Skeletal muscle satellite cell (primary cell): ENCODE results near the gene EFNA5.

Source experiments
- H3K27me3 ChIP-seq: 2 replicates; pipeline ENCODE4 v1.7.0; 2013; ENCODE audit warnings: low read length; ENCODE audit not compliant: control insufficient read depth, insufficient read depth
- H3K36me3 ChIP-seq: 2 replicates; pipeline ENCODE4 v1.7.0; 2013; ENCODE audit warnings: mild to moderate bottlenecking, control low read depth, low read length; ENCODE audit not compliant: insufficient read depth
- H3K4me1 ChIP-seq: 2 replicates; pipeline ENCODE4 v1.7.0; 2013; ENCODE audit warnings: low read length; ENCODE audit not compliant: control insufficient read depth, insufficient read depth
- H3K4me2 ChIP-seq: 2 replicates; pipeline ENCODE4 v1.7.0; 2013; ENCODE audit warnings: mild to moderate bottlenecking, low read length
- H3K4me3 ChIP-seq: 2 replicates; pipeline ENCODE4 v1.7.0; 2013; ENCODE audit warnings: low read length
- H3K9ac ChIP-seq: 2 replicates; pipeline ENCODE4 v1.7.0; 2013; ENCODE audit warnings: mild to moderate bottlenecking, low read depth, low read length, moderate library complexity
- H3K9me3 ChIP-seq: replicated peaks from 2 replicates; pipeline ENCODE4 v1.7.0; 2013; ENCODE audit warnings: mild to moderate bottlenecking, control low read depth, low read length

EFNA5 gene

DNA sequence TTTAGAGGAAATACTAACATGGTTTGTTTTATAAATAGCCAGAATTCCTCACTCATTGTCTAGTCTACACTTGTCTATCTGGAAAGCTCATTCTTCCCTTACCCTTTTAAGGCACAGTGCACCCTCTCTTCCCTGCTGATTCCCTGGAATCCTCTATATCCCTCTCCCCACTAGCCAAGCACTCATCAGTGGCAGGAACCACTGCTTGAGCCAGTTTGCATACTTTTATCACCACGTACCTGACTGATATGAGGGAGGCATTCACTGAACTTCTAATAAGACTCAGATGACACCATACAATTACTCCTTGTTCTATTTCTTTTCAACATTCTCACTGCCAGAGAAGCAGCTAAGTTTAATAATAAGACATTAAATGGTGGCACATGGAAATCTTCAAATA is 134.9 kb downstream of the EFNA5 start:
- Histone ChIP-seq H3K4me3 (no peak overlapping the region), H3K4me2 (no peak overlapping the region), H3K4me1 (peaks cover 6% of the 10 kb centered on the region), H3K36me3 (no peaks in the 10 kb centered on the region), H3K9ac (no peak overlapping the region), H3K9me3 (no peaks in the 10 kb centered on the region), H3K27me3 (no peaks in the 10 kb centered on the region)

DNA sequence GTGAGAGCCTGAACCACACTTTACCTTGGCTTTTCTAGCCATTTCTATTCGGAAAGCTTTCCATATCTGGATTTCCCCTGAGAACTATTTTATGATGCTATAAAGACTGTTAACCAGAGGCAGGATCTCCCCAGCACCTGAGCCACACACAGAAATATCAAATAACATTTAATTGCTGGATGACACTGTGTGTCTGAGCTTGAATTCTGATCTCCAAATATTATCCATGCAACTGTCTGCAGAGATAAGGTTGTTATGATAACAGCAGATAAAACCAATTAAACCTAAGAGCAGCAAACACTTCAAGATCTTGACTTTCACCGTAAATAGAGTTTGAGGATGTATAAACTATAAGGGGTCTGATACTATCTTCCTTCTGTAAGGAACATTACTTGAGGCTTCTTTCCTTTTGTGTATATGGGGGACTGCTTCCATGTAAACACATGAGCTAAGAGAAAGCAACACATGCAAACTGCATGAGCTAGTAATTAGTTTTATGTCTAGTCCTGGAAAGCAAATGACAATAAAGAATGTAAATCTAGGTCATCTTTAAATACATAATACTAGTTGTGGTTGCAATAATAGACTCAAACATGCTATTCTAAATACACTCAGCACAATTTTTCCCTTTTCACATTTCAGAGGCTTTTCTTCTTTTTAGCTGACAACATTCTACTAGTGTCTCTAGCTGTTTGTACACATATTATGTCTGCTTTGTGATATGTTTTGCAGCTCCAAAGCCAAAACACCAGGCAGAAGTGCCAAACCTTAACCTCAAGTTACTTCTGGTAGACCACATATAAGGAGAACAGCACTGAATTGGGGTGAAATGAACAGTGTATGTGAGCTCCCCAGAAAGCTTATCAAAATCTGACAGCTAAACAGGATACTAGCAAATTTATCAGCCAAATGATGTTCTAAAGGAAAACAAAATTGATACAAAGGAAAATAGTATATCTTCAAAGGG is 136.5 kb downstream of the EFNA5 start:
- Histone ChIP-seq H3K9ac (no peak overlapping the region), H3K4me2 (no peak overlapping the region)

DNA sequence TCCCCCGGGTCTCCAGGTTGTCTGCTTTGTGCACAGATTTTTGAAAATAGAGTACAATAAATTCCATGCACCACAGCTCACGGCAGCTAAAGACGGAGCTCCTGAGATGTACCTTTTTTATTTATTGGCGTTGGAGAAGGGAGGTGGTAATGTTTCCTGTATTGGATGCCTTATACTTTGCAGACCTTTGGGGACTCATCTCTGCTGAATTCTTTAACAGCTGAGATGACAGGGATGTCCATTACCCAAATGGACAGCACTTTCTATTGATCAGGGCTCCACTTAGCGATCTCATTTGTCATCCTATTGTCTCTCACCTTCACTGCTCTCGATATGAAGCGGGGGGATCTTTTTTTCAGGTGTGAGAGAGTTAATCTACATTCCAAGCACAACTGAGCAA is 137.8 kb downstream of the EFNA5 start:
- Histone ChIP-seq H3K9me3 (no peaks in the 10 kb centered on the region), H3K36me3 (no peaks in the 10 kb centered on the region), H3K9ac (no peak overlapping the region), H3K27me3 (no peaks in the 10 kb centered on the region), H3K4me3 (no peak overlapping the region), H3K4me2 (no peak overlapping the region), H3K4me1 (no peaks in the 10 kb centered on the region)

More for the DNA sequence above, 136.5 kb downstream of the EFNA5 start:
- H3K4me3 ChIP-seq, result no peak overlapping the region
- H3K9me3 ChIP-seq, result no peaks in the 10 kb centered on the region
- no peaks in the 10 kb centered on the region for H3K27me3 ChIP-seq
- no peaks in the 10 kb centered on the region for H3K36me3 ChIP-seq
- H3K4me1 ChIP-seq, result peaks cover 6% of the 10 kb centered on the region

DNA sequence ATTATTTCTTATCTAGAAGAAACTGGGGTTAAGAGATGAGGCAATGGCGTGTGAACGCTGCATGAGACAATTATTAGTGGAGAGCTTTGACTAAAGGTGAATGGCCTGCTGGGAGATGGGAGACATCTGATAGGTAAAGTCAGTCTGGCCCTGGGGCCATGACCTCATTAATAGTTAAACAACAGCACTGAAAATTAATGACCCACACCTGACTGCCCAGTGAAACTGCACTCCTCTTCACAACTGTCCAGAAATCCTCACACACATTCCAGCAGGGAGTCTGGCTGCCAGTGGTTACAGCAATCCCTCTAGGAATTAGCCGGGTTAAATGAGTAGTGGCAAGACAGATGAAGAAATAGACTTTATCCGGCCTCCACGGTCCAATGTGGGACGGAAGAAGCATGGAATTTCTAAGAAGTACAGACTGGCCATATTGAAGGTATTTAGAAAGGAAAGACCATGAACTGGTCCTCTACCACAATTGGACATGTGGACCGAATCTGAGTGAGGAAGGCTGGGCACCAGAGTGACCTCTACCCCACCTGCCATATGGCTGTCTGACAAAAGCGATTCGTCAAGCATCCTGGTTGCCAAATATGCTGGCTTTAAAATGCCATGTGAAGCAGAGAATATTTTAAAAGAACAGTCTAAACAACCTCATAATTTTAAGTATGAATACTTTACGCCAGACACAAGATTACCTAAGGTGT is 138.4 kb downstream of the EFNA5 start:
- H3K4me3 ChIP-seq, result no peak overlapping the region
- H3K4me1 ChIP-seq, result no peaks in the 10 kb centered on the region
- no peak overlapping the region for H3K4me2 ChIP-seq
- no peaks in the 10 kb centered on the region for H3K36me3 ChIP-seq
- H3K9ac ChIP-seq, result no peak overlapping the region
- no peaks in the 10 kb centered on the region for H3K27me3 ChIP-seq
- H3K9me3 ChIP-seq, result no peaks in the 10 kb centered on the region

DNA sequence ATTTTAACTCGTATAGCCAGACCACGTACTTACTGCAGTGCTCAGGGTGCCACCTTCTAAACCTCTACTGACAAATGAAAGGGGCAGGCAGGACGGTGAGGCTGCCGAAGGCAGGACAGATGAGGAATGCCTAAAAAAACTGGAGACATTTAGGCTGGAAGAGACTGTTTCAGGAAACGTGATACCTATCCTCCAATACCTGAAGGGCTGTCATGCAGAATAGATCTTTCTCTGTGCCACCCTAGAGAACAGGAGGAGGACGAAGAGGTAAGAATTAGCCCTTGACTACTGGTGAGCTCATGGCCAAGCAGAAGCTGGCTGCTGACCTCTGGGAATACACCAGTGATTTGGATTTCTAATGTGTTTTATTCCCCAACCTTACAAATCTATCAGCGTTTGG is 139.4 kb downstream of the EFNA5 start:
- H3K27me3 ChIP-seq, result no peaks in the 10 kb centered on the region
- no peak overlapping the region for H3K4me2 ChIP-seq
- no peak overlapping the region for H3K9ac ChIP-seq

DNA sequence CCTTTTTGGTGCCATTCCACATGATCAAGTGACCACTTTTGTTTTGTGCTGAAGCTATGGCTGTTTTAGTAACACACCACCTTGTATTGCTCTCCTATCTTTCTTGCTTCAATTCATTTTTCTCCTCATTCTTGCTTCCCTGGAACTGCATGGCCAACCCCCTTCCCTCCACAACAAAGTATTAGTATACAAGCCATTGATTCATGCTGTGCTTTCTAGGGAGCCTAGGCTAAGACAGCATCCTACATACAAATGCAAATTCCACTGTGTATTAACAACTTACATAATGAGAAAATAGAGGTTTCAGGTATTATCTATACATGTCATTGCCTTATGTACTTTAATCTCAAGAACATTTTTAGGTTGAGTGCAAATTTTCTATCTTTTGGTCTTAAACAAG is 141.1 kb downstream of the EFNA5 start:
- no peaks in the 10 kb centered on the region for H3K36me3 ChIP-seq
- peaks cover 11% of the 10 kb centered on the region for H3K4me1 ChIP-seq
- no peak overlapping the region for H3K4me2 ChIP-seq
- no peak overlapping the region for H3K9ac ChIP-seq
- H3K27me3 ChIP-seq, result no peaks in the 10 kb centered on the region
- no peak overlapping the region for H3K4me3 ChIP-seq
- no peaks in the 10 kb centered on the region for H3K9me3 ChIP-seq

More for the DNA sequence above, 139.4 kb downstream of the EFNA5 start:
- Histone ChIP-seq H3K36me3 (no peaks in the 10 kb centered on the region), H3K4me3 (no peak overlapping the region), H3K9me3 (no peaks in the 10 kb centered on the region), H3K4me1 (peaks cover 8% of the 10 kb centered on the region)

DNA sequence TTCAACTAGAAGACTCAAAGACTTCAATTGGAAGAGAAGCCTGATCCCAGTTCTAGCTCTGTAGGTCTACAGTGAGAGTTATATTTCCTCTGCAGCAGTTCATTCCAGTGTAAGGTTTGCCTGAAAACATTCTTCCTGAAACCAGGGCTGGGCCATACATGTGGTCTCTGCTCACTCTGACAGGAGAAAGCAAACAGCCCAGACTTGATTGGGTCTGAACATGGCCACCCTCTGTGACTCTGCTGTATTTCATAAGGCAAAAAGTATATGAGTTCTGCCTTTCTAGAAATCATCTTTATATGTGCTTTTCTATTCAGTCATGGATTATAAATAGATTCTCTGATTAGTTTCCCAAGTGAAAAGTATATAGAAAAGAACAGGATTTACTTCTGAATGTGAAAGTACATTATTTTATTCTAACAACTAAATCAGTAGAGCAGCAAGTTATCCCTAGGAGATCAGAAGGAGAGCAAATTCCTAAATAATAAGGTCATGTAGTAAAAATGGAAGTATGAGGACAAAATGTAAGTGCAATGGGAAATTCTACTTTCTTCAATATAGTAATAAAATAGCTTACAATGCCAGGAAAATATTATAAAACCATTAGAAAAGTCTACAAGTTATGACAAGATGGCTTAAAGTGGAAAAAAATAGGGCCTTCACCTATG is 144.3 kb downstream of the EFNA5 start:
- Histone ChIP-seq H3K4me2 (no peak overlapping the region), H3K4me1 (peaks cover 11% of the 10 kb centered on the region), H3K4me3 (no peak overlapping the region), H3K27me3 (no peaks in the 10 kb centered on the region), H3K36me3 (no peaks in the 10 kb centered on the region), H3K9me3 (no peaks in the 10 kb centered on the region), H3K9ac (no peak overlapping the region)

DNA sequence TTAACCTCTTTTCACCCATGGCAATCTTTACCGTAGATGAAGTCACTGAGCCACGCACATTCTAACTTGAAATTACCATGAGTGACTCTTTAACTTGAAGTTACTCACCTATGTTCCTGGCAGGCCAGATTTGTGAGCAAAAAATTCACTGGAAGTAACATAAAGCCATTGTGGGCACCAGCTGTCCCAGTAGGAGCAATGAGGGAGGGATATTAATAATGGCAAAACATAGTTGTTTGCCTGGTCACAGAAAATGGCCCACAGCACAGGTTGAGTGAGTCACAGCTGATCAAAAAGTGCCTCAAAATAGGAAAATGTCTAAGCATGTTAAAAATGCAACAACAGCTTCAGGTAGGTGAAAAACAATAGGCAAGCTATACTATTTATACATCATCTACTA is 146.6 kb downstream of the EFNA5 start:
- H3K27me3 ChIP-seq, result no peaks in the 10 kb centered on the region
- H3K9ac ChIP-seq, result no peak overlapping the region
- H3K36me3 ChIP-seq, result no peaks in the 10 kb centered on the region
- H3K4me3 ChIP-seq, result no peak overlapping the region
- no peaks in the 10 kb centered on the region for H3K9me3 ChIP-seq
- no peak overlapping the region for H3K4me2 ChIP-seq
- peaks cover 15% of the 10 kb centered on the region for H3K4me1 ChIP-seq

DNA sequence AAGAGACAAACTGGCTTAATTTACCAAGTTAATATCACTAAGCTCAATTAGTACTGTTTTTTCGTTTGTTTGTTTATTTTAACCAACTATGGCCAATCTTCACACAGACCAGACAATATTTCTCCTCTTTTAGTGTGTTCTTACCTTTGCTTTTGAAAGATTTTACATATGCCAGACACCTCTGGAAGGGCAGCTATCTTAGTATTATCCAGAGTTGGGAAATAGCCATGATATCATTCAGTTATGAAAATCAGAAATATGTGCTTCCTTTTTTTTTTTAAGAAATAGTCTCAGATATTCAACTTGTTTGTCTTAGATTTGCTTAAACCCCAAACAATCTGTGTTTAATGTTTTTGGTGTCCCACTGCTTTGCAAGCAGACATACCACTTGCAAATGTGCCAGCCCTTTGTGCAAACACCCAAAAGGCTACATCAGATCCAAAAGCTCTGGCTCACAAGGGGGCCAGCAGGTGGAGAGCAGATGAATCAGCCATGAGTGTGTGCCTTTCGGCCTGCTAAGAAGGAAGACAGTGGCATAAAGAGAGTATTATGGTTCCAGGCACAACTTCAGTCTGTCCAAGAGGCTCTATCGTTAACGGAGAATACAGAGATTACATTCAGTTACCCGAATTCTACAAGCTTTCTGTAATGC is 147.6 kb downstream of the EFNA5 start:
- H3K4me1 ChIP-seq, result peaks cover 15% of the 10 kb centered on the region
- H3K4me2 ChIP-seq, result no peak overlapping the region
- no peaks in the 10 kb centered on the region for H3K27me3 ChIP-seq
- H3K4me3 ChIP-seq, result no peak overlapping the region
- no peaks in the 10 kb centered on the region for H3K36me3 ChIP-seq
- no peak overlapping the region for H3K9ac ChIP-seq
- no peaks in the 10 kb centered on the region for H3K9me3 ChIP-seq

DNA sequence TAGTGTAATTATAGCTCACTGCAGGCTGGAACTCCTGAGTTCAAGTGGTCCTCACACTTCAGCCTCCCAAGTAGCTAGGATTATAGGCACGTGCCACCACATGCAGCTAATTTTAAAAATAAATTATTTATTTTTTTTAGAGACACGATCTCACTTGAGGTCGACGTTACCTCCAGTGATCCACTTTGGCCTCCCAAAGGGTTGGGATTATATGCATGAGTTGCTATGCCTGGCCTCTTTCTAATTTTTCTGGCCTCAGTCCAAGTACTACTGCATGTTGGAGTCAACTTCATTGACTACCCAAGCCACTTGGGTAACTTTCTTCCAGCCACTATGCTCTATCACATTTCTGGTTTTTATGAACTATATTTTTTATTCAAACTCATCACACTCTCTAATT is 148.3 kb downstream of the EFNA5 start:
- no peak overlapping the region for H3K4me2 ChIP-seq
- H3K4me3 ChIP-seq, result no peak overlapping the region
- H3K9me3 ChIP-seq, result no peaks in the 10 kb centered on the region
- H3K36me3 ChIP-seq, result no peaks in the 10 kb centered on the region
- H3K27me3 ChIP-seq, result no peaks in the 10 kb centered on the region
- H3K9ac ChIP-seq, result no peak overlapping the region
- H3K4me1 ChIP-seq, result peaks cover 15% of the 10 kb centered on the region

DNA sequence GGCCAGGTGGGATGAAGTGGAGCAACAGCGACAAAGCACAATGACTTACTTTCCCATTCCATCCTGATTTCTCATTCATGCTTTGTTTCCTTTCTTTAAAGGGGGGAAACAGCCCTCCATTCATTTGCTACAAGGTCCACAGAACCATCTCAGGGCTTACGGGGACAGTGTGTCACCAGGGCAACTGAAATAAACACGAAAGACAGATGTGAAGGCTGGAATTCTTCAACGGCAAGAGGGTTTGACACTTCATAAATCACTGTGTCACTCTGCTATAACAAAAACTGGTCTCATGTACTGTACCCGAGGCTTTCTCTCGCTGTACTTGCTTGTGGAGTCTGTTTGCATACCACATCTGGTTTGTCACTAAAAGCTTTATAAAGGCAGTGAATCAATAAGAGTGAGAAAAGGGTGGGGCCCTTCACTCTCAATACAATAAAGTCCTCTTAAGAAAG is 150.8 kb downstream of the EFNA5 start:
- Histone ChIP-seq H3K9me3 (no peaks in the 10 kb centered on the region), H3K27me3 (no peaks in the 10 kb centered on the region), H3K4me2 (no peak overlapping the region), H3K9ac (no peak overlapping the region), H3K4me1 (peaks cover 3% of the 10 kb centered on the region), H3K36me3 (no peaks in the 10 kb centered on the region), H3K4me3 (no peak overlapping the region)
